ENCODE results near the gene MED20.

DNA sequence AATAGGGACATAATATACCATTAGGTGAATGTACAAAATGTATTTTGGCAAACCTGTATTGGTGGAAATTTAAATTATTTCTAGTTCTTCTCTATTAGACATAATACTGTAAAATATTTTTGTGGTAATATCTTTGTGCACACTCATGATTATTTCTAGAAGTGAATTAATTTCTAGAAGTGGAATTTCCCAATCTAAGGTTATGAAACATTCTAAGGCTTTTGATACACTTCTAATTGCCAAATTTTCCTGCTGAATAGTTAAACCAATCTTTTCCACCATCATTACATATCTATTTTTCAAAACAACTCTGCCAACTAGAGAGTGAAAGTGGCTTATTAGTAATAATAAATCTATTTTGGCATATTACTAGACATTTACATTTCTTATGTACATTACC lies 22.5 kb upstream of the MED20 start:
- no peak for TF ChIP-seq CTCF (conservative IDR thresholded peaks at IDR 0.05; ENCODE audit: low read depth, low read length)
- TF ChIP-seq EZH2 (IDR thresholded peaks at IDR 0.05; ENCODE audit: low read length, unreplicated experiment) = no peak

Data from PC-3 (cell line).